ELF-1 (cell line): Measurements from ENCODE around the gene ZBTB16.

Experiments
- DNase-seq: peaks from one replicate; pipeline ENCODE4 v3.0.0-alpha.2; 2016; ENCODE audit warnings: low read depth, low spot score

ZBTB16 gene

DNA sequence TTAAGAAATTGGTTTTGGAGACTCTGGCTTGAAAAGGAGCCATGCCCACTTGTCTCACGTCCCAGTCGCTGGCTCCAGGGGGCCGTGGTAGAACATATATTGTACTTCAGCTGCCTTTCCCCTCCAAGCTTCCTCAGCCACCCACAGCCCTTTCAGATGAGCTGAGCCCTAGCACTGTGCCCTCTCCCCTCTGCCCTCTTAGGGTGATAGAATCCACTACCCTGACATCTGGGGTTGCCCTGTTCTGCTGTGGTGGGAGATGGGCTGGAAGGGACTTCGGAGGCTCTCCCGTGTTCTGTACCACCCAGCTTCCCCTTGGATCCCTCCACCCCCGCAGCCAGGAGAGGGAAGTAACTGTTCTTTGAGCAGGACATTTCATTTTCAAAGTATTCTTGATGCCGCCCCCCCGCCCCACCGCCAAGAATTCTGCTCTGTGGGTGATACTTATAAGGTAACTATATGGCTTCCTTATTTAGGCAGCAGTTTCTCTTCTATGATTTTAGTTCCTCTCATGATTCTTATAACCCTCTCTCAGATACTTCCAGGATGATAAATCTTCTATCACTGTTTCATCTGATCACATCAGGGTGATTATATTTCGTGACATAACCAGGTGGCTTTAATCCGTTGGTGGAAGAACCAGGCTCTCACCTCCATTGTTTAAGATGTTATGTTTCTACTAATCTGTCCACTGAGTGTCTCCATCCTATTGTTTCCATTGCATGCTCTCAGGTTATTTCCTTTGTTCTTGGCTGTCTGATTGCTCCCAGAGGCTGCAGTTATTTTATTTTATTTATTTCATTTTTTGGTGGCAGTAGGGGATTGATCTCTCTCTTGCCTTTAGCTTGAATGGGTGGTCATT is 24.1 kb downstream of the ZBTB16 start:
- no peak for DNase-seq

DNA sequence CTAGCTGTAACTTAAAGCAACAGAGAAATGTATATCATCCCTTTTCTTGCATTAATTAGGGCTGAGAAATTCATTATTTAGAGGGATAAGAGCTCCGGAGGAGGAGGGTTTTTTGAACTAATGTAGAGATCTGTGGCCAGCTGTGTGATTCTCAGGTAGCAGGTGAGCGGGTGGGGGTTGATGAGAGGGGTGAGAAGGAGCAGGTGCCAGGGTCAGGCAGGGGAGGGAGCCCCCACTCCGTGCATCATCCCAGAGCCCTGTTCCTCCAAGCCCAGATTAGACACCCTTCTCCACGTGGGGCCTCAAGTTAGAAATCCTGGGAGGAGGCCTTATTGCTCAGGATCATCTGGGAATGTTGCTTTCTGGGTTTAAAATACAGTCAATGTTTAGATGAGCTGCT is 24.9 kb downstream of the ZBTB16 start:
- DNase-seq: no peak

GRCh38 chr11:114085965-114086793 is 26.7 kb downstream of the ZBTB16 start:
- DNase-seq: no peak

GRCh38 chr11:114087025-114087424 is 27.5 kb downstream of the ZBTB16 start:
- DNase-seq: no peak

DNA sequence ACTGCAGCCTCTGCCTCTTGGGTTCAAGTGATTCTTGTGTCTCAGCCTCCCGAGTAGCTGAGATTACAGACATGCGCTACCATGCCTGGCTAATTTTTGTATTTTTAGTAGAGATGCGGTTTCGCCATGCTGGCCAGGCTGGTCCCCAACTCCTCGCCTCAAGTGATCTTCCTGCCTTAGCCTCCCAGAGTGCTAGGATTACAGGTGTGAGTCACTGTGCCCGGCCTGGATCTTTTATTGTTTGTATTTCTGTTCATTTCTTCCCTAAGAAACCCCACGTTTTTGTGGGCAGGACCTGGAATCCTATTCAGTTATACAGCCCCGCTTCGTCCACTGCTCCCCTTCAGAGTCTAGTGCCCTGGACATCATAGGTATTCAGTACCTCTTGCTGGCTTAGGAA is 28.7 kb downstream of the ZBTB16 start:
- no peak for DNase-seq

GRCh38 chr11:114088836-114089235 is 29.3 kb downstream of the ZBTB16 start:
- no peak for DNase-seq

DNA sequence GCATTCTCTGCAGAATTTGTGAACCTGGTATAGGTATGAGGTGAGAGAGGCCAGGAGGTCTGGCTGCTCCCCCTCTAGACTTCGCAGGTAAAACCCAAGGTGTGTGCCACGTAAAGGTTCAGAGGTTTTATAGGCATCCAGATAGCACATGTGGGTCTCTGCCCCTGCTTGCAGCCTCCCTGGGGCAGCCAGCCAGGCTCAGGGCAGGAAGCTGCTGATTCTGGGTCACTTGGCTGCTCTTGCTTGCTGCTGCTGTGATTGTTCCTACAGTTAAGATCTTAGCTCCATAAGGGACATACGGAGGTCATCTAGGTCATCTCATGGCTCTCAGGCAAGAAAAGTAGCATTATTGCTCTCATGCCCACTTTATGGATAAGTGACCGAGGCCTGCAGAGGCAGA is 30.2 kb downstream of the ZBTB16 start:
- DNase-seq: no peak

- no peak for DNase-seq
Measured at GRCh38 chr11:114090225-114090910, 30.9 kb downstream of the ZBTB16 start.

DNA sequence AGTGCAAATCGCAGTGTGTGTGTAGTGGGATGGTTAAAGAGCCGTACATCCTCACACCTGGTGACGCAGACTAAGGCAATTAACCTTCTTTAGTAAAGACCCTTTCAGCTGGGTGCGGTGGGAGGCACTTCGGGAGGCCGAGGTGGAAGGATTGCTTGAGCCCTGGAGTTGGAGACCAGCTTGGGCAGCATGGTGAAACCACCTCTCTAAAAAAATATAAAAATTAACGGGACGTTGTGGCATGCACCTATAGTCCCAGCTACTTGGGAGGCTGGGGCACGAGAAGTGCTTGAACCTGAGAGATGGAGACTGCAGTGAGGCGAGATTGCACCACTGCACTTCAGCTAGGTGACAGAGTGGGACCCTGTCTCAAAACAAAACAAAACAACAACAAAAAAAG is 31.5 kb downstream of the ZBTB16 start:
- no peak for DNase-seq

DNA sequence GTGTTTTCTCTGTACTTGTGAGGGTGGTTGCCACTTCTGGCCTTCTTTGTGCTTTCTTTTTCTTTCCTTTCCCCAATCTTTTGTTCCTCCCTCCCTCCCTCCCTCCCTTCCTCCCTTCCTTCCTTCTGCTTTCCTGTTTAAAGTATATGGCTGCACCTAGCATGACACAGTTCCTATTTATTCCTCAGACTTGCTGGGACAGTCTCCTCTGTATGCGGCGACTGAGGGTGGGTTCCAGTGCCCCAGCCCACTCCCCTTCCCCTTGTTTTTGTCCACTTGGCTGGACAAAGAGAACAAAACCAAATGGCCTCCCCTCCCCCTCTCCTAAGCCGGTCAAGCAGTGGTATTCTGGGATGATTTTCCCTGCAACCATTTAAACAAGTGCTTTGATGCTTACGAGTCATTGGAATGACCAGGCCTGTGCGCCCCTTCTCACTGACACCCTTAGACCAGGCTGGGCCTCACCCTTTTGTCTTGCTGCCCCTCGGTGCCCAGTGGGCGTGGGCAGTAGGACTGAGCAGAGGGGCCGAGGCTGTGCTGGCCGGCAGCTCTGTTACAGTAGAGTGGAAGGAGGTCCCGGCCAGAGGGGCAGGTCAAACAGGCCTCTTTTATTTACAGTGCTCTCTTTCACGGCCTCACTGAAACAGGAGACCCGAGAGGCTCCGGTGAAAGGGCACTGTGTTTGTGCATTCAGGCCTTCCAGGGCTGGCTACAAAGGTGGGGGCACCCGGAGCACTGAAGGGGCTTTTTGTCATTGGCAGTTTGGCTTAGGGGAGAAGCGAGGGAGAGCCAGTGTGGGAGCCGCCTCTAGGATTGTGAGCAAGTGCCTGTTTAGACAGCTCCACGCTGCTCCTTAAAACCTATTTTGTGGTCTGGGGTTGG is 32.2 kb downstream of the ZBTB16 start:
- DNase-seq: peak; percentile 74

DNA sequence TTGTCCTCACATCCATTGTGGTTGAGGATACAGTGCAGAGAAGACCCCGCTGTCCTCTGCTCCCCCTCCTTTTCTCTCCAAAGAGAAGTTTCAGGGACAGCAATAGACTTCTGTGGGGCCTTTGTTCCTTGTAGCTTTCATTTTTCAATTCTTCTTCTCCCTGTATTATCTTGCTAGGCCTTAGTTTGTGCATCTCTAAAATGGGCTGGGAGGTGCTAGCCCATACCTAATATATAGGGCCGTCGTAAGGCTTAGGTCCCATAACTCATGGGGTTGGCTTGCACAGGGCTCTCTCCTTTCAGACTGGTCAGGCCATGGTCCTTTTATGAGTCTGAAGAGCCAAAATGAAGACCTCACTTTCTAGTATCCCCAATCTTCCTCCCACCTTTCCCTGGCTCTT is 33.0 kb downstream of the ZBTB16 start:
- no peak for DNase-seq

- no peak for DNase-seq
Measured at GRCh38 chr11:114092953-114093352, 33.4 kb downstream of the ZBTB16 start.

DNA sequence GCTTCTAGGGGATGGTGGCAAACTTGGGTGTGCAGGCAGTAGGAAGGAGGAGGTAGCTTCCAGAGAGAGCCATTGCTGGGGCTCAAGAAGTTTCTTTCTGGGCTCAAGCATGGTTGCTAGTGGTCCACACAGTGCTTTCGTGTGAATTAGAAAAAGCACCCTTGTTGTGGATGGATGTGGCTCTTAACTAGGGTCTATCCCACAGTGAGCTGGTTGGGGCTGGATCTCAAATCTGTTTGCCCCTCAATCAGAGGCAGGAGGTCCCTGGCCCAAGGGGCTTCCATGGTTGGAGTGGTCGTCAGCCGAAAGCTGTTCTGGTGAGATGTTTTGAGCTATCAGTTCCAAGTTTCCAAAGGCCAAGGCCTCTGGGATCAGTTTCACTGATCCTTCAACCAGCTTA is 35.0 kb downstream of the ZBTB16 start:
- DNase-seq: no peak

DNA sequence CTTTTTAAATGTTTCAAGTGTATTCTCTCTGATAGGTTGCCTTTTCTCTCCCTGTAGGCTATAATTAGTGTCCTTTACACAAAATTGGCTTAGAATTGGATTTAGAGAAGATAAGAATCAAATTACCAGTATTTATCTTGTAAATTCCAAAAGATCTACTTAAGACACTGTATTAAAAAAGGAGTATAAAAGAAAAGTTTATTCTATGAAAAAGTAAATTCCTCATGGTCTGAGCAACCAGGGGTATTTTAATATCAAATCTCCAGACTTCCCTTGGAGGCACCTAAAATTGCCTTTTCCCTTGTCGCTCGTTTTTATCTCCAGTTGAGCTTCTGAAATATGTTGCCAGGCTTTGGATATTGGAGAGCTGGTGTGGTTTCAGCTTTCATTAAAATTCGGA is 36.4 kb downstream of the ZBTB16 start:
- DNase-seq: no peak

GRCh38 chr11:114097832-114098231 is 38.3 kb downstream of the ZBTB16 start:
- DNase-seq: no peak

- DNase-seq: no peak
Measured at GRCh38 chr11:114098927-114099326, 39.4 kb downstream of the ZBTB16 start.

DNA sequence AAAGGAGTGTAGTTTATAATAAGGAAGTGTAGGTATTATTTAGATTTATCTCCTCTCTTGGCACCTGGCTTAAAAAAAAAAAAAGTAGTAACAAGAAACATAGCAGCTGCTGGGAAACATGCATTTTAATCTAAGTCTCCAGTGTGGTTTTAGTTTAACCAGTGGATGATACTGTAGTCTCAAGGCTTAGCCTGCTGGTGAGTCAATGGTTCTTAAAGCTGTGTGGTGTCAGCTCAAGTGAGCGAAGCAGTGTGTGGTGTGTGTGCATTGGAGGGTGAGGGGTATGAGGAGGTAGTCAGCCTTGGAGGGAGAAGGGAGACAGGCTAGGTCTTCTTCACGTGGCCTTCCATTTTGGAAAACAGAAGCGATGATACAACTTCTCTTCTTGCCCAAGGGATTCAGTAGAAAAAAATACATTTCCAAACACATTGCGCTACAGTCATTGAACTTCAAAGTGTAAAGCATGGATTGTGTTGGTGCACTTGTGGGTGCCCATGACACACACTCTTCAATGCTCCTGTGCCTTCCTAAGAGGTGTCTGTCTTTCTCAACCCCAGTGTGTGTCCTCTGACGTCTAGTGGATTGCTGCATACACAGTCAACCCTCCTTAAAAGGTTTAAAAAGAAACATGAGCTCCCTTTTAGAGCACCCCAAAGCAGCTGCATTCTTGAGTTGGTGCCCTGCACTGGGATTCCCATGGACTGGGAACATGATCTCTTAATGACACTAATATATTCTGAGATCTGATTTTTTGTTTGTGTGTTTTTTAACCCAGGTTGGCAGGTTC is 40.1 kb downstream of the ZBTB16 start:
- no peak for DNase-seq

GRCh38 chr11:114102993-114103896 is 43.7 kb downstream of the ZBTB16 start:
- DNase-seq: no peak

DNA sequence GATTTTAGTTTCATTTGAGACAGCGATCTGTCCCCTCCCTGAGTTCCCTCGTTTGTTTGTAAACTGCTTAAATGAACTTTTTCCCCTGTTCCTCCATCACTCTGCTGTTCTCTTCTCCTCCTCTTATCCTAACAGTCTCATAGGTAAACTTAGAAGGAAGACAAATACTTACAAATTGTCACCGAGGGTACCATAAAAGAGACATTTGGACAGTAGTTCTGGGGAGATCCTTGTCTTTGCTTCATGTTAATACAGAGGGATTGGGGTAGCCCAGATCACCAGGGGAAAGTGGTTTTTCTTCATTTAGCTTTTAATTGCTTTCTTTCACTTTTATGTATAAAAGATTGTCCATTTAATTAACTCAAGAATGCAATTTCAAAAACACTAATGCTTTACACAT is 46.1 kb downstream of the ZBTB16 start:
- no peak for DNase-seq
